Measurements from ENCODE around the gene SOAT2. TPM values are rescaled to one million over a fixed set of nuclear protein-coding genes. Genes with fewer than 3 reads are reported as not detected.

SOAT2 gene
- polyA plus RNA-seq, 1 experiment, result not detected

- POLR2A ChIA-PET, result interaction anchor here (0.5 to 3.1 kb wide), 28 partner anchors 8 to 1212 kb away, joined by 3 to 64 read pairs (median 4); partner anchors contain the start of genes CSAD, IGFBP6, PFDN5 and SOAT2
- H3K27ac ChIP-seq (ENCODE audit: low read depth, low read length), result peak overlapping the region; percentile 66
Measured at GRCh38 chr12:53078425-53079225, 24.7 kb upstream of the SOAT2 start.

GRCh38 chr12:53079226-53080117 is 23.8 kb upstream of the SOAT2 start, which contains the start of gene SPRYD3:
Gene SPRYD3, minus strand, starts transcription at chr12:53079390. Its CDS starts 57 bp downstream, at chr12:53079333.
- H3K27me3 ChIP-seq (ENCODE audit: control insufficient read depth, insufficient read depth, low read length), result no peaks in the 10 kb centered on the region
- peak within 1 kb of the TSS; percentile 69 for H3K4me3 ChIP-seq (ENCODE audit: low read depth, low read length)
- TF ChIP-seq CTCF (IDR thresholded peaks at IDR 0.05; ENCODE audit: low read depth, low read length), result no peak
- POLR2A ChIA-PET, result interaction anchor here (0.5 to 3.1 kb wide), 28 partner anchors 9 to 1213 kb away, joined by 3 to 64 read pairs (median 4); partner anchors contain the start of genes CSAD, IGFBP6, PFDN5 and SOAT2
- H3K9me3 ChIP-seq (ENCODE audit: control insufficient read depth, insufficient read depth, low read length), result peaks cover 2% of the 10 kb centered on the region; the same call in 1 of the 2 replicates
- CTCF ChIA-PET, result interaction anchor here (0.6 to 3.5 kb wide), 7 partner anchors 14 to 242 kb away, joined by 3 to 31 read pairs (median 7); partner anchors contain the start of genes AAAS and IGFBP6
- H3K27ac ChIP-seq (ENCODE audit: low read depth, low read length), result peak within 1 kb of the TSS; percentile 97
- peak; percentile 94 for DNase-seq (ENCODE audit: low read depth, low spot score)

More at GRCh38 chr12:53078425-53079225, 24.7 kb upstream of the SOAT2 start:
- no peak for DNase-seq (ENCODE audit: low read depth, low spot score)
- TF ChIP-seq CTCF (IDR thresholded peaks at IDR 0.05; ENCODE audit: low read depth, low read length), result no peak
- Histone ChIP-seq H3K9me3 (ENCODE audit: control insufficient read depth, insufficient read depth, low read length) (no peaks in the 10 kb centered on the region), H3K27me3 (ENCODE audit: control insufficient read depth, insufficient read depth, low read length) (no peaks in the 10 kb centered on the region), H3K4me3 (ENCODE audit: low read depth, low read length) (peak overlapping the region; percentile 69)
- CTCF ChIA-PET, result interaction anchor here (0.9 to 3.5 kb wide), 6 partner anchors 13 to 242 kb away, joined by 3 to 31 read pairs (median 9); partner anchors contain the start of genes AAAS and IGFBP6

GRCh38 chr12:53082637-53083175 is 20.6 kb upstream of the SOAT2 start:
- no peak overlapping the region for H3K27ac ChIP-seq (ENCODE audit: low read depth, low read length)
- H3K9me3 ChIP-seq (ENCODE audit: control insufficient read depth, insufficient read depth, low read length), result peaks cover 4% of the 10 kb centered on the region; the same call in 1 of the 2 replicates
- no peak overlapping the region for H3K4me3 ChIP-seq (ENCODE audit: low read depth, low read length)
- DNase-seq (ENCODE audit: low read depth, low spot score), result no peak
- H3K27me3 ChIP-seq (ENCODE audit: control insufficient read depth, insufficient read depth, low read length), result no peaks in the 10 kb centered on the region
- ChIA-PET POLR2A (interaction anchor here (0.7 kb wide), 1 partner anchor 16 kb away, joined by 4 read pairs; no protein-coding TSS in a partner anchor), CTCF (interaction anchor here (0.8 kb wide), 1 partner anchor 238 kb away, joined by 3 read pairs; the partner anchor contains the start of gene AAAS)
- TF ChIP-seq CTCF (IDR thresholded peaks at IDR 0.05; ENCODE audit: low read depth, low read length), result no peak

- H3K4me3 ChIP-seq (ENCODE audit: low read depth, low read length), result no peak overlapping the region
- ChIA-PET CTCF (interaction anchor here (0.6 to 4.0 kb wide), 4 partner anchors 12 to 49 kb away, joined by 3 to 28 read pairs (median 6); no protein-coding TSS in a partner anchor), POLR2A (interaction anchor here (1.2 kb wide), 1 partner anchor 20 kb away, joined by 5 read pairs; no protein-coding TSS in a partner anchor)
- H3K27me3 ChIP-seq (ENCODE audit: control insufficient read depth, insufficient read depth, low read length), result no peaks in the 10 kb centered on the region
- DNase-seq (ENCODE audit: low read depth, low spot score), result no peak
- TF ChIP-seq CTCF (IDR thresholded peaks at IDR 0.05; ENCODE audit: low read depth, low read length), result no peak
- H3K27ac ChIP-seq (ENCODE audit: low read depth, low read length), result no peak overlapping the region
- peaks cover 4% of the 10 kb centered on the region; the same call in 1 of the 2 replicates for H3K9me3 ChIP-seq (ENCODE audit: control insufficient read depth, insufficient read depth, low read length)
Measured at GRCh38 chr12:53086361-53086760, 16.9 kb upstream of the SOAT2 start.
